Fibroblast of mammary gland (primary cell): Measurements from ENCODE around the gene SMAD6.

Source experiments
- DNase-seq: peaks from one replicate; pipeline ENCODE4 v3.0.0-alpha.2; 2010; ENCODE audit warnings: low read depth
- H3K4me3 ChIP-seq: 2 replicates; pipeline ENCODE4 v1.5.1; 2011; ENCODE audit warnings: low read depth, mild to moderate bottlenecking, low read length, moderate library complexity; ENCODE audit not compliant: control insufficient read depth
- CTCF ChIP-seq: conservative IDR thresholded peaks from 2 replicates; pipeline ENCODE4 v1.5.1; 2011; ENCODE audit warnings: low read depth, low read length, inconsistent platforms; ENCODE audit not compliant: control insufficient read depth, insufficient read depth

Gene SMAD6

GRCh38 chr15:66702035-66702786 is at the start of gene SMAD6:
Gene SMAD6 (plus strand): TSS chr15:66702236. CDS start chr15:66703259, 1,023 bp downstream.
- TF ChIP-seq CTCF: no peak
- H3K4me3 ChIP-seq: peak within 1 kb of the TSS; percentile 55
- DNase-seq: peak; percentile 95

DNA sequence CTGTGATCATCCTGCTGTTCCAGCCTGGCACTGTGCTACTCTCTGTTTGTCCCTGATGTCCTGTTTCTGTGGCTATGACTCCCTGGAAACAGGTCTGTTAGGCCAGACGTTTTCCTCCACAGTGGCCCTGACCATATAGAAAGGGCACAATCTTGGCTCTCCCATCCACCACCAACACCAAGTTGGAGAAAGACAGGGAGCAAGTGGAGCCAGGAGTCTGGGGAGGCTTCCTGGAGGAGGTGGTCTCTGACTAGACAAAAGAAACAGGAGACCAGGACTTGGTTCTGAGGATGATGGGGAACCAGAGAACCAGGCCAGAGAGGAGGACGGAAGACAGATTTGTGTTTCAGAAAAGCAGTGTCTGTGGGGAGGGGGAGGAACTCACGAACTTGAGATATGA is 49.2 kb upstream of the SMAD6 start:
- no peak for DNase-seq
- H3K4me3 ChIP-seq: no peak overlapping the region
- no peak for TF ChIP-seq CTCF

DNA sequence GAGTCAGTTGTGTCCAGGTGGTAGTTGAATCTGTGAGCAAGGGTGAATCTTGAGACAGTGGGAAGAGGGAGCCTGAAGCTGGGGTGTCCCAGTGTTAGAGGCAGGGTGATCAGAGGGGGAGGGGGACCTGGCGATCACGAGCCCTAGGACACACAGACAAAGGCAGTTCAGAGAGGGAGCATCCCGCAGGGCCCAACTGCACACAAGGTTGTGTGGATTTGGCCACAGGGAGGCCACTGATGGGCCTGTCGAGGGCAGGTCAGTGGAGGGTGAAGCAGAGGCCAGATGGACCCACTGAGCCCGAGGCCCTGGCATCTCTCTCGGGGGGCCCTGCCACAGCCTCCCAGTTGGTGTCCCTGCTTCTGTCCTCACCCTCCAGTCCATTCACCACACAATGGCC is 48.6 kb upstream of the SMAD6 start:
- H3K4me3 ChIP-seq: no peak overlapping the region
- TF ChIP-seq CTCF: no peak
- no peak for DNase-seq

GRCh38 chr15:66653852-66654251 is 48.2 kb upstream of the SMAD6 start:
- TF ChIP-seq CTCF: no peak
- DNase-seq: no peak
- H3K4me3 ChIP-seq: no peak overlapping the region

GRCh38 chr15:66654361-66654738 is 47.7 kb upstream of the SMAD6 start:
- H3K4me3 ChIP-seq: no peak overlapping the region
- no peak for TF ChIP-seq CTCF
- DNase-seq: no peak

DNA sequence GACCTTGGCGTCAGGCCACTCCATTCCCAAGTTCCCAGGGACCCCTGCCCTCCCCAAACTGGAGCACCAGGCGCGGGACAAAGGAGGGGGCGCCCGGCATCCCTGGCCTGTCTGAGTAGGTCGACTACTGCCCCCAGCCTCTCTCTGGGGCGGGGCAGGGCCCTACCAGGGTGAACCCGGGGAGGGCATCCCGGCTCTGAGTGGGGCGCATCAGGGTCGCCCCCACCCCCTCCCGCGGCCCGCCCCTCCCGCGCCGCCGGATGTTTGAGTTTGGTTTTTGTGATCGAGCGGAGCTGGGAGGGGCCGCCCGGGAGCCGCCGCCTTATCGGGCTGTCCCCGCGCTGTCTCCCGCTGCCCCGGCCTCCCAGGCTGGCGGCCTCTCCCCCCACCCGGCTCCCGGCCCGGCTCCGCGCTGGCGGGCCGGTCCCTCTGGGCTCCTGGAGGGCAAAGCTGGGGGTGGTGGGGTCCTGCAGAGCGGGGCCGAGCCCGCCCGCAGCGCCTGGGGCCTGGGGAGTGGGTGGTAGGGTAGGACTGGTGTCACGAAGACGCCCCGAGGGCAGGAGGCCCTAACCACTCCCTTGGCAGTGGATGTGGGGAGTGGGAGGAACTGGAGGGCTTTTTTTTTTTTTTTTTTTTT is 47.2 kb upstream of the SMAD6 start:
- no peak overlapping the region for H3K4me3 ChIP-seq
- DNase-seq: no peak
- TF ChIP-seq CTCF: no peak
